Ecto neural progenitor cell (in vitro differentiated cells): ENCODE results near the gene PLCB1.

Experiments used
- DNase-seq: peaks from one replicate; pipeline ENCODE4 v3.0.0-alpha.2; 2018; ENCODE audit warnings: low spot score

The PLCB1 gene

DNA sequence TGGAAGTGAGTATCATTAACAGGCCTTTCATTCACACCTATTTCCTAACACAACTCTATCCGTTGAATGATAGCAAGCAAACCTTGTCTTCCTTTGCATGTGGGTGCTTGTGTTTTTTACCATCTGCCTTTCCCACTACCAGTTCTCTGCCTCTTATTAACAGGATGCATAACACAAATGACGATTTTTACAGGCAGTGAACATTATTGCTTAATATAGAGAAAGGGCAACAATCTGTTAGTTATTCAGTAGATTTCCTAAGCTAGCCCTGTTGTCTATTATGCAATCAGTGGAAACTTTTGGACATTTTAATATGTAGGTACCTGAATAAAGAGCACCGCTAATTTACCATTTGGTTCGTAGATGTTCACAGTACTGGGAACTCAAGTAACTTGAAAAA, 588.0 kb downstream of the PLCB1 start:
- no peak for DNase-seq

DNA sequence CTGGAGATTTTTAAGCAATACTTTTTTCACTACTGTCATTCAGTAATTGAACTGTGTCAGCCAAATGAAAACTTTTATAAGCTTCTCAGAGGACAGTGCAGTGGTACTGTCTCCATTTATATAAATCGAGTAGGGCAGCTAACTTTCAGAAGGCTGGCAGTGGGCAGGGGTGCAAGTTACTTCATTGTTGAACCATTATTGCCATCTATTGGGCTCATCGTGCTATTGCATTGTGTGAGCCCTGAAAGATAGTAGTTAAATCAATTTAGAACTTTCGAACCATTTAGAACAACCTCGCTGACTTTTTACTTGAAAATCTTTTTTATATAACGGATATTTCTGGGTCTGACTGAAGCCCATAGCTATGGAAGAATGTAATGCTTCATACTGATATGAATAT, 589.0 kb downstream of the PLCB1 start:
- peak; percentile 51 for DNase-seq

DNA sequence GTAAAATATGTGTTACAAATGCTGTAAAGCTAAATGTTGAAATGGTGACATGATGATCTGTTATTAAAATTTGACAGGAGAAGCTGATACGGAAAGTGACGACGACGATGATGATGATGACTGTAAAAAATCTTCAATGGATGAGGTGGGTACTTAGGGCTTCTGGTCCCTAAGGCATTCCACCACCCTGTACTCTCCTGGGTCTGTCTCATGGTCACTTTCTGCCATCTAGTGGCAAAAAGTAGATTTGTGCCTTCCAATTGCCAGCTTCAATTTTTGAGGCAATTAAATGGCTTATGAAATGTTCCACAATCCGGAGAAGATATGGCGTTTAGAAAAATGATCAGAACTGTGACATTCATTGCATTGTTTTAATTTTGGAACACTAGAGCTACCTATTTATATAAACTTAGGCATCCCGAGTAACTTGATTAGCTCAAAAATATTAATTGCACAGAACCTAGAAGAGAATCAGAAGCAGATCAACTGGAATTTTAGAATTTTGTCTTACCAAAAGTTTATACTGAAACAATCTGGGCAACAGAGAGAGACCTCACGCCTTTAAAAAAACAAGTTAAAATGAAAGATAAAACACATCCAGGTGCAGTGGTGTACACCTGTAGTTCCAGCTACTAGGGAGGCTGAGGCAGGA, 590.3 kb downstream of the PLCB1 start:
- no peak for DNase-seq

DNA sequence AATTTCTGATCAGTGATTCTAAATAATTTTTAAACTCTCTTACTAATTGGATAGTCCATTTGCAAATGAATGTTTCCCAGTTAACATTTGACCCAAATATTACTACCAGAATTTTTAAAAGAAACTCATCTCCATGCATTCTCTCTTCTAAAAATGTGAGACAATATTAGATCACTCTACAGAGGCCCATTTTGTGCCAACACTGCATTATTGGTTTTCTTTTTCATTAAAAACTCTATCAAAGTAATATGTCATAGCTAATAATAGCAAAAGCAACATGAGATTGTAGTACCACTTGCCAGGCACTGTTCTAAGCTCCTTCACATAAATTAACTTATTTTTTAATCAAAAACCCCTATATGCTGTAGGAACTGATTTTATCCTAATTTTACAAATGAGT, 591.2 kb downstream of the PLCB1 start:
- DNase-seq = no peak

DNA sequence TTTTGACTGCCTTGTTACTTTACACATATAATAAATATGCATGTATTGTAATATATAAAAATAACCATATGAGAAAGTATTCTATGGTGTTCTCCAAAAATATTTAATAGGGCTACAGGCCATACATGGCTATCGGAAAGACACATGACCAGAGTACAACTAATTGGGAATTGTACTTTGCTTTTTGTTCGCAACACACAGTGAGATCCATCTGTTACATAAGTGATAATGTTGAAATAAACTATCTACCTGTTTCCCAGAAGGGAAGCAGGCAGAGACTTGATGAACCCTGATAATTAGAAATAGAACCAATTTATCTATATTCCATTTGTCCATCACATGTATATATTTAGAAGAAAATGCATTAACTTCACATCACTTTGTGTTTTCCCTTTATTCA, 592.8 kb downstream of the PLCB1 start:
- no peak for DNase-seq

DNA sequence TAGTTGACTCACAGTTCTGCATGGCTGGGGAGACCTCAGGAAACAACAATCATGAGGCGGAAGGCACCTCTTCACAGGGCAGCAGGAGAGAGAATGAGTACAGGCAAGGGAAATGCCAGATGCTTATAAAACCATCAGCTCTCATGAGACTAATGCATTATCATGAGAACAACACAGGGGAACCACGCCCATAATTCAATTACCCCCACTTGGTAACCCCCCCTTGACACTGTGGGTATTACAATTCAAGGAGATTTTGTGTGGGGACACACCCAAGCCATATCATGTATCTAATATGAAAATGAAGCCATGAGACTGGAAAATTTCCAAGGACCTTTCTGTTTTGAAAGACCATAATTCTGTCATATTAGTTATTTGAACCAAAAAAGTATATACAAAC, 594.4 kb downstream of the PLCB1 start:
- no peak for DNase-seq

DNA sequence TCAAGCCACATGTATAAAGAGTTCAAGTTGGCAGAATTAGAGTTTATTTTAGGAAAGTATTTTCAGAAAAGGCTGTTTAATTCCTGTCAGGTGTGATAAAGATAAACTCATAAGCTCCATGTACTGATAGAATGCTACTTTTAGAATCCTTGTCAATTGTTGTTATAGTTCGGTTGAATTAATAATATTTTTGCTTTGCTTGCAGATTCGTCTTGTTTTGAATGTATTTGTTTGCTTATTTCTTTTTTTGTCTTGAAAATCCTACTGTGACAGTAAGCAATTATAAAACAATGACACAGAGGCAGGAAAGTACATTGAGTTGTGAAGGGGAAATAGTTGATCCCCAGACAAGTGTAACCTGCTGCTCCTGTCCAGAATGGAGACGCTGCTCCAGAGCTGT, 602.9 kb downstream of the PLCB1 start:
- no peak for DNase-seq

DNA sequence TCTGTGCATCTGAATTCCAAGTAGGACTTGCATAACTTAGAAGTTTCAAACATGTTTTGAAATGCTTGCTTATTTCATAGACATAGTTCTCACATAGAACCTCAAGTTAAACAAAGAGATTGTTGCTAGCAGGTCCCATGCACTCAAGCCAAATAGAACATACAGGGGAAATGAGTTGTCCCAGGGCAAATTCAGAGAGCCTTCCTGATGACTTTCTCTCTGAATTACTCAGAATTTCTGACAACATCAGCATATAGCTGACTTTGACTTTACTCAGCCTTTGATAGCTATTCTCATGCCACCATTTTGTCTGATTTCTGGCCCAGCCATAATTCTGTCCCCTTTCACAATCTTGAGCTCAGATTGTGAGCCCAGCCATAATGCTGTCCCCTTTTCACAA, 603.6 kb downstream of the PLCB1 start:
- DNase-seq = no peak

DNA sequence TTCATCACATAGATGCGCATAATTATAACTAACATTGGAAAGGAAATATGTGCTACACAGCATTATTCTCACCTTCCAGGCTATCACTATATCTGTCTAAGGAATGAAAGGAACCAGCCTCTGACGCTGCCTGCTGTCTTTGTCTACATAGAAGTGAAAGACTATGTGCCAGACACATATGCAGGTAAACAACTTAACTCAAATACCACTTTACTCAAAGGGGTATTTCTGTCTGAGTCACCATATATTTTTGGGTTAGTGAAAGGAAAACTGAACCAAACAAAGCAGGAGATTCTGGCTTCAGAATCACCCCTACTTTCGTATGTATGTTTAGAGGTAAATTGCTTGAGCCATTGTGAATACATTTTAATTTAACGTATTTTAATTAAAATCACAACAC, 608.2 kb downstream of the PLCB1 start:
- DNase-seq = no peak

DNA sequence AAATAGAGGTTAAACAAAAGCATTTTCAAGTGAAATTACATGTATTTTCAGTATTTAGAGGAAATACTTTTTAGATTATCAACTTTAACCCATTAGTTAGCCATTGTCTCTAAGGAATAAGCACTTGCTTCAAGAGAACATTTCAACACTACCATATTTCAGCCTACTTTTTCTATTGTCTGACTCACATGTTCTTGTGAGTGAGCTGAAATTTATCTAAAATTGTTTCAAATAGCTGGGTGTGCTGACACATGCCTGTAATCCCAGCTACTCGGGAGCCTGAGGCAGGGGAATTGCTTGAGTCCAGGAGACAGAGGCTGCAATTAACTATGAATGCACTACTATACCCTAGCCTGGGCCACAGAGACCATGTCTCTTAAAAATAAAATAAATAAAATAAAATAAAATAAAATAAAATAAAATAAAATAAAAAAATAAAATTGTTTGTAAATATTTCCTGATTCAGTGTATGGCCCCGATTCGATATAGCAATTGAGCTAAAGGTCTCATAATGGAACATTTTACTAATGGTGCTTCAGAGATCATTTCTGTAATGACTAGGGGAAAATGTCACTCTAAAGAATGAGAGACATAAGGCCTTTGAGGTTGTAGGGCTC, 612.3 kb downstream of the PLCB1 start:
- no peak for DNase-seq

DNA sequence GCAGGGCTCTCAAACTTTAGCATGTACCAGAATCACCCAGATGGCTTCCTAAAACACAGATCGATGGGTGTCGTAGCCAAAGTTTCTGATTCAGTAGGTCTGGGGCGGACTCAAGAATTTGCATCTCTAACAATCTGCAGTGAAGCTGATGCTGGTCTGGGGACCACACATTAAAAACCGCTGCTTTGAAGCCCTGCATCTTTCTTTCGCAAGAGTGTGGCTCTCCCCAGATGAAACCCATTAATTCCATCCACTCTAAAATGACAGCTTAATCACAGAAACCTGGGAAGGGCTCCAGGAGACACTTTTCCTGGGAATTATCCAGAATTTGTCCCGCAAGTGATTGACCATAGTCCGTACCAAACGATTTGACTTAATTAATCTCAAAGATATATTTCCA, 617.0 kb downstream of the PLCB1 start:
- DNase-seq = no peak

DNA sequence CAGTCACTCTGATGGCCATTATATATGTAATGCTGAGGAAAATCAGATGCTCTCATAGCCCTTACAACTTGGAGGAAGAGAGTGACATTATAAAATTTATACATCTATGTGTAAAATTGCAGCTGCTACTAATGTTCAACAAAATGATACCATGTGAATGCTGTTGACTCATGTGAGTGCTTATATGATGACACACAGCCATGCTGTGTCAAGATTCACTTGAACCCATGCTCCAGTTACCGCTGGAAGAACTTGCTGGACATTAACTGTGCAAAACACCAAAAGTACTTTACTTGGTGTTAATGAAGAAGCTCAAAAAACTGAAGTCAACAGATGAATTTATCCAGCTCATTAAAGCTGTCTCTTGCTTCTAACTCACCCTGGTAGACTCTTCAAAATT, 617.9 kb downstream of the PLCB1 start:
- DNase-seq = no peak

DNA sequence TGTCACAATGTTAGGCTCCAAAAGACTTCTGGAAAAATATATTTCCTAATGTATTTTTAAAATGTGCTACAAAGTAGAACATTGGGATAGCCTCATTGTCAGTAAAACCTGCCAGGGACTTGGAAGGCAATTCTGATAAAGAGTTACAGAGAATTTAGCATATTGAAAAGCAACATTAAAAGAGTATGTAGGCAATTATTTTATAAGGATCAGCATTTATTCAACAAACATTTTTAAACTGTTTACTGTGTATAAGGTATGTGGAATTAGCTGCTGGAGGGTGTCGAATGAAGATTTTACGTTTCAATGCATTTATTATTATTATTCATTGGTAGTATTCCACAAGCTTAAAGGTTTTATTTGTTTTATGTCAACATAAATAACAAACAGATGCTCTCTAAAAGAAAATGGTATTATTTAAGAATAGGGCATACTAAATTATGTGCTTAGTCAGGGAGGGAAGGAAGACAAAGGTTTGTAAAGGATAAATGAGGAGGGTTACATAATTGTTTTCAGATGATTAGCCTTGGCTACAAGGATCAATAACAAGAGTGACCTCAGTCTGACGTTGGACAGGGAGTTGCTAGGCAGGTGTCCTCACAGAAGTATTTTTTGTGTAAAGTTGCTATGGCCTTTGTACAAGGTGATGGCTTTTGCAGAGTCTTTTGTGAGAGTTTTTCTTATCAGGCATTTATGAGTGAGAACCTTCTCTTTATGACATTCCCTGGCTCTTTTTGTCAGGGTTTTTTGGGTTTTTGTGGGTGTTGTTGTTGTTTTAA, 623.5 kb downstream of the PLCB1 start:
- DNase-seq = no peak

DNA sequence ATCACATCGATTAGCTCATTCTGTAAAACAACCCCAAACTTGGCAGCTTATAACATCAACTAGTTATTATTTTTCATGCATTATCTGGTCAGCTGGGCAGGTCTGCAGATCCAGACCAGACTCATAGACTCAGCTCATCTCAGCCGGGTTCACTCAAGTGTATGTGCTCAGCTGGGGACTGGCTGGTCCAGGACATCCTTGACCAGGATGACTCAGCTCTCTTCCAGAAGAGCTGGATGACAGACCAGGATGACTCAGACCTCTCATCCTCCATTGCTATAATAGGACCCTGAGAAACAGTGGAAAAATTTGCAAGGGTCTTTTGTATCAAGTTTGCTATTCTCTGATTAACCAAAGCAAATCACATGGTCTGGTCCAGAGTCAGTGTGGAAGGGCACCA, 624.3 kb downstream of the PLCB1 start:
- DNase-seq = no peak

DNA sequence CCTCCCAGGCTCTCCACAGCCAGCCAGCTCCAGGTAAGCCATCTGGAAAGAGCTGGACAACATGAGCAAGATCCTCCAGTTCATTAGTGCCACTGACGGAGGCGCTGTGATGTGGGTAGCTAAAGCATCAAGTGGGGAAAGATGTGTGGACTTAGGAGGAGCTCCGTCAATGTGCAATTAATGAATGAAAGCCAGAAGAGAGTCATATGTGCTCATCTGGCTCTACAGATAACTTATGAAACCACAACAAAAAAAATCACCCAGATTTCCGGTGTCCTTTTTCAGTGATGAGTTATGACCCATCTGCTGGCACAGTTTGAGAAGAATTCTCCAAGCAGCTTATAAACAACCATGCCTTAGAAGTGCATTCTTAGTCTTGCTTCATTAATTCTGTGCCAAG, 625.1 kb downstream of the PLCB1 start:
- DNase-seq = no peak

DNA sequence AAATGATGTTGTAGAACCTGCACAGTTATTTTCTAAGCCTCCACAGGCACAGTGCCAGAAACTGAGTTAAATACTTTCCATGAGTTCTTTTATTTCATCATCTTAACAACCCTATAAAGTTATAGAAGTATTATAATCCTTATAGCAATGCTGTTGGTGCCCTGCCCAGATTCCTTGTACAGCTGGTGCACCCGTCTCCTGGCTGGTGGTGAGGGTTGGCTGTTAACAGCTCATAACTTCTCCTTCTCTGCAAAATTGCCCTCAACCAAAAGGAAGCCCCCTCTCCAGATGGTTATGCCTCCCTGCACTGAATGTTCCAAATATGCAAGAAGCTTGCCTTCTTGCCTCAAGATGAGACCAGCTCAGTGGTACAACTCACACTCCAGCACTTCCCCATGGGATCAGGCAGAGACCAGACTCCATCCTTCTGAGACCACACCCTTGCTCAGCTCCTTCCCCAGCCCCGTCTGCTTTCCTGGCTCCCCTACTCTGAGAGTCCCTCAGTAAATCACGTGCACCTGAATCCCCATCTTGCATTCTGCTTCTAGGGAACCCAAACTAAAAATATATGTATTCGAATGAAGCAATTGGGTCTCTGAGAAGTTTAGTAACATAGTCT, 632.4 kb downstream of the PLCB1 start:
- DNase-seq = no peak

DNA sequence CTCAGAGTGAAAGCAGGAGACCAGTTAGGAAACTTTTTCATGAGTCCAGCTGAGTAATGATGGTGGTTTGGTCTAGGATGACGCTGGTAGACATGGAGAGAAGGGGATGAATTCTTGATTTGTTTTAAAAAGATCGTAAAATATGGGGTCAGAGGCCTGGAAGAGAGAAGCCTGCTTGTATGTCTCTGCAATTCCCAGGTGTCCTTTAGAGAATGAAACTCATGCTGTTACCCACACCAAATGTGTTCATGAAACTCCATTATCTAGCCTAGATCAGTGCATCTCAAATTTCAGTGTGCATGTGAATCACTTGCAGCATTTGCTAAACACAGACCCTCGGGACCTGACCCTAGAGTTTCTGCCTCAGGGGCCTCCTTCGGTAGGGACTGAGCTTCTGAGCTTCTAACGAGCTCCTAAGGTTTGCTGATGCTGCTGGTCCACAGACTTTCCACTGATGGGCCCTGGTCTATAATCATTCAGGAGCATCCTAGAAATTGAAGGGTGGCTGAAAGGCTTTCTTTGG, 634.9 kb downstream of the PLCB1 start:
- no peak for DNase-seq

DNA sequence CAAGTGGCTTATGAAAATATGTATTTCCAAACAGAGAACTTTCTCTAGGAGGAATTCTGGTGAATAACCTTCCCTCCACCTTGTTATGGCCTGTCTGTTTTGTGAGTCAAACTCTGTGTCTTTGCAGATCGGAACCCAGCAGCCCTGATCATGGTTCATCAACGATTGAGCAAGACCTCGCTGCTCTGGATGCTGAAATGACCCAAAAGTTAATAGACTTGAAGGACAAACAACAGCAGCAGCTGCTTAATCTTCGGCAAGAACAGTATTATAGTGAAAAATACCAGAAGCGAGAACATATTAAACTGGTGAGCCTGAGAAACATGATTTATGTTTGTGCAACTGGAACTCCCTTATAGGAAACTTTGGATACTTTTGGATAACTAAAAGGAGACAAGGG, 642.3 kb downstream of the PLCB1 start:
- DNase-seq = no peak

DNA sequence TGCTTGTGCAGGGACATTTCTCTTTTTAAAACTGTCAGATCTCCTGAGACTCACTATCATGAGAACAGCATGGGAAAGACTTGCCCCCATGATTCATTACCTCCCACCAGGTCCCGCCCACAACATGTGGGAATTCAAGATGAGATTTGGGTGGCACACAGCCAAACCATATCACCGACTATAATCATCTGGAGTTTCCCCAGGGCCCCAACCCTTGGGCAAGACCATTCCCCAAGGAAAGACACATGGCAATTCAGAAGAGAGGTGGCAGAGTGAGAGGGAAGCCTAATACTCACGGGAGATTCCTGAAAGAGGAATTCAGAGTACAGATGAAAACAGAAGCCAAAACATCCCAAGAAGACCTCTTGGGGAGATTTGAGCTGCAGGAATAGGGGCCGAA, 645.8 kb downstream of the PLCB1 start:
- no peak for DNase-seq

DNA sequence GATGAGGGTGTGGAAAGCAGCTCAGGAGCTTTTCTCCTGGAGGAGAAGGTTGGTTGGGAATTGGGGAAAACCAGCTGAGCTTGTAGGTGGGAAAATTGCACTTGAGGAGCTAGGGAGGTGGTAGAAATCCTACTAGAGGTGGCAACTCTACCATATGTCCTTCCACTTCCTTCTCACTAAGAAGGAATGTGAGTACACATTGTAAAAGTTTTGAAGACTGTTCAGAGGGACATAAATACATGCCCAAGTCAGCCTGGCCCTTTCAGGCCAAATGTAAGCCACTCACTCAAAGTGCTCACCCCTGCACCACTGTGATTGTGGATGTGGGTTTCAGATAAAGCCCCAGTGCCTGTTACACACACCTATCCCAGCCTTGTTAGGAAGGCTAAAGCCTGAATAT, 646.3 kb downstream of the PLCB1 start:
- DNase-seq = no peak

DNA sequence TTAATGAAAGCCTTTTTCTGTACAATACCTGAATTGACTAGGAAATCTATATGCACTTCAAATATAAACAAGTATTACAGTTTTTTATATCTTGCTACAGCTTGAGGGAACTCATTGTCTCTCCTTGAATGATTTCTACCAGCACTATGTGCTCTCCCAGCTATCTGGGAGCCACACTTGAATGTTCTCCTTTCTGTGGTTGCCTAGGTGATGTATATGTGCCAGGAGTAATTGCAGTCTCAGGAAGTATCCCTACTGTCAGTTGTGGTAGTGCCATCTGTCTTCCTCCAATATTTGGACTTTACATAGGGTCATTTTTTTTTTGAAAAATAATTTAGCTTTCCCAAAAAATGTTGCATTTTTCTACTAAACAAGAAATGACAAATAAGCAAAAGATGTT, 648.8 kb downstream of the PLCB1 start:
- DNase-seq = no peak

DNA sequence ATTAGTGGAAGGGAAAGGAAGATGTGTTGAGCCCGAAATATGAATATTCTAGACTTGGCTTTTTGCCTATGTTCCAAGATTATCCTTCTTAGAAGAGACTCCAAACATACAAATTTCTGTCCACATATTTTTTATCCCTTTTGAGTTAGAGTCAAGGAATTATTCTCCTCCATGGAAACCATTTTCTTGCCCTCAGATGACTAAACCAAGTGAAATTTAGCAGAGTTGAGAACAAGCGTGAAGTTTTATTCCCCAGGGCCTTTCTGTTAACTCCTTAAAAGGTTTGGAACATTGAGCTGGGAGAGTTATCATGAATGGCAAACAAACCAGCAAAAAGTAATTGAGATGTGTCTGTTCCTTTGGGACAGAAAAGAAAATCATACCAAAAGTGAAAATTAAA, 650.7 kb downstream of the PLCB1 start:
- no peak for DNase-seq

DNA sequence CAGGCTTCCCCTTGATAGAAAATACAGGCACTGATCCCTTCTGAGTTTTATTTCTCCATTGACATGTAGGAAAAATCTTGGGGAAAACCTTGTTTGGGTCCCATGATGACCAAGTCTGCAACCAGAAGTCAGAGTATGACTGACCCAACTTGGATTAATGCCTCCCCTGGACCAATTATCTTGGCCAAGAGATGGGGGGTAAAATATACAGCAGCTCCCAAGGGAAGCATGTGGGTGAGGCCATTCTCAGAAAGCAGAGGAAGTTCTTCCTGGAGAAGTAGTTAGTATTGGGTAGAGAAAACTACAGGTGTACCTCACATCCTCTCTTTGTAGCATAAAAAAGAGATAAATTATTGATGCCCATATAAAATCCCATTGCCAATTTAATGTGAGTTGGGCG, 651.7 kb downstream of the PLCB1 start:
- DNase-seq = no peak
